Coronary artery (tissue), 2 donors: ENCODE results near the gene ARTN.
A peak's percentile ranks its signal among the peaks of the same experiment; 100 is the strongest.

Source experiments
- DNase-seq: peaks from one replicate; pipeline ENCODE4 v3.0.0-alpha.2; 2017; ENCODE audit warnings: low spot score
- H3K27ac ChIP-seq, 2 donors: fragments of 200-600 bp; sonication (generic); one replicate each; pipeline ENCODE4 v1.5.1; 2016 to 2019
- H3K4me3 ChIP-seq: fragments of 200-600 bp; sonication (generic); 2 replicates; pipeline ENCODE4 v1.5.1; 2016; ENCODE audit warnings: mild to moderate bottlenecking, moderate library complexity
- CTCF ChIP-seq: fragments of 200-600 bp; sonication (generic); IDR thresholded peaks from one replicate; pipeline ENCODE4 v1.5.1; 2019; ENCODE audit warnings: antibody characterized with exemption

Gene ARTN

GRCh38 chr1:43963890-43964289 is 30.3 kb downstream of the ARTN start:
- no peak for TF ChIP-seq CTCF
- DNase-seq = no peak
- H3K4me3 ChIP-seq = no peak overlapping the region
- H3K27ac ChIP-seq = no peak overlapping the region

GRCh38 chr1:43965316-43965715 is 31.7 kb downstream of the ARTN start:
- DNase-seq = no peak
- Histone ChIP-seq H3K4me3 (no peak overlapping the region), H3K27ac (no peak overlapping the region)
- no peak for TF ChIP-seq CTCF

GRCh38 chr1:43968348-43968948 is 34.8 kb downstream of the ARTN start:
- DNase-seq = no peak
- H3K27ac ChIP-seq = no peak overlapping the region
- no peak for TF ChIP-seq CTCF
- H3K4me3 ChIP-seq = no peak overlapping the region

GRCh38 chr1:43969416-43969745 is 35.8 kb downstream of the ARTN start:
- Histone ChIP-seq H3K4me3 (peak overlapping the region; percentile 87), H3K27ac (no peak overlapping the region)
- DNase-seq = no peak
- no peak for TF ChIP-seq CTCF

- Histone ChIP-seq H3K4me3 (peak within 1 kb of the TSS; percentile 87), H3K27ac (peak within 1 kb of the TSS in 1 of 2 donors; percentile 26)
- DNase-seq = peak; percentile 98
- TF ChIP-seq CTCF = no peak
Measured at GRCh38 chr1:43969746-43970466, 36.3 kb downstream of the ARTN start, which contains the start of gene DPH2. TSS of gene DPH2 (plus strand) at chr1:43970010. CDS start at chr1:43970176, 166 bp downstream.

GRCh38 chr1:43970502-43970901 is 36.9 kb downstream of the ARTN start:
- peak overlapping the region; percentile 87 for H3K4me3 ChIP-seq
- DNase-seq = no peak
- H3K27ac ChIP-seq = no peak overlapping the region
- TF ChIP-seq CTCF = no peak

GRCh38 chr1:43970911-43971310 is 37.3 kb downstream of the ARTN start:
- Histone ChIP-seq H3K4me3 (peak overlapping the region; percentile 87), H3K27ac (no peak overlapping the region)
- no peak for TF ChIP-seq CTCF
- no peak for DNase-seq
